Measurements from ENCODE around the gene GRIN2C.

Gene GRIN2C

DNA sequence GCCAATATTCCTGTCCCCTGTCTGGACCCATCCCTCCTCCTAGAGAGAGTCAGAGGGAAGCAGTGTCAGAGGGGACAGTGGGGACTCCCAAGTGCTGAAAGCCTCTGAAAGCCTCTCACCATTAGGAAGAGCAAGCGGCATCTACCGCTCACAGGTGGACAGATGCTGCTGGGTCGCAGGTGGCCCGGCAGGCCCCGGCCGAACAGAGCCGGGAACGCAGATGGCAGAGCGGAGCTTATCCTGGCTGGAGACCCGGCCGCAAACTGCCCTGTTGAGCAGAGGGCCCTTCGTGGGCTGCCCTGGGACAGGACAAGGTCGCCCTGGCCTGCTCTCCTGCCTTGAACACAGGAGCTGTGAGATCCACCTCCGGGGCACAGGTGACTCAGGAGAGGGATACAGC lies 60.6 kb downstream of the GRIN2C start:
- no peak for DNase-seq (ENCODE audit: low read depth in 2 of 2)

DNA sequence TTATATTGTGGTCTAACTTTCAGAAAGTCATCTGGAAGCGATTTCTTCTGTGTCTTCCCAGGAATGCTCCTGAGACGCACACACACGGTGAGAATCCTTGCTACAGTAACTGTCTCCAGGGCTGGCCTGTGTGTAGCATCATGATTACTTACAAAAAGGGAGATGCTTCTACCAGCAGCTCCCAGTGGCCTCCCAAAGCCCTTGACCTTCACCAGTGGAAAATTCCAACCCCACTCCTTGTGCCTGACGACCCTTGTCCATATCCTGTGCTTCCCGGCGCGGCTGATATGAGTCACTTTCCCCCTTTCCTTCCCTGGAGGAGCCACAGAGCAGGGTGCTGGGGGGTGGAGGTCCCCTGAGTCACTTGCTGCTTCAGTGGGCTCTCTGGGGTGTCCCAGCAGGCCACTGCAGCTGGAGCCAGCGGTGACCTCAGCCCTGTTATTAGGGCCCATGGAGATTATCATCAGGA lies 61.4 kb downstream of the GRIN2C start:
- no peak for DNase-seq (ENCODE audit: low read depth in 2 of 2)

DNA sequence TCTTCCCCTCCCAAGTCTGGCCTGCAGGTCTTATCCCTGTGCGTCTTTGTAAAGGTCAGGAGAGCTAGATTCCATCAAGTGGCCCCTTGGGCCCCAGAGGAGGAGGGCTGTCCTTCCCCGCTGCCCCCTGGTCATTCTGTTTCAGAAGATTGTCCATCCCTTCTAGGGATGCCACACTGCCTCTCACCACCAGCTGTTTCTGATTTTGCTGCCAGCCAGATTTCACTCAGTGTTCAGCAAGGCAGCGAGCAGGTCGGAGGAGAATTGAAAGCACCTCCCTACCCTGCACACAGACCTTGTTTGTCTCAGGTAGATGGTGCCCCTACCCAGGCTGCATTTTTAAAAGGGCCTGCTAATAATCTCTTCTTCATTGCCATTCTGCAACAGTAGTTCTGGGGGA lies 61.9 kb downstream of the GRIN2C start:
- no peak for DNase-seq (ENCODE audit: low read depth in 2 of 2)

DNA sequence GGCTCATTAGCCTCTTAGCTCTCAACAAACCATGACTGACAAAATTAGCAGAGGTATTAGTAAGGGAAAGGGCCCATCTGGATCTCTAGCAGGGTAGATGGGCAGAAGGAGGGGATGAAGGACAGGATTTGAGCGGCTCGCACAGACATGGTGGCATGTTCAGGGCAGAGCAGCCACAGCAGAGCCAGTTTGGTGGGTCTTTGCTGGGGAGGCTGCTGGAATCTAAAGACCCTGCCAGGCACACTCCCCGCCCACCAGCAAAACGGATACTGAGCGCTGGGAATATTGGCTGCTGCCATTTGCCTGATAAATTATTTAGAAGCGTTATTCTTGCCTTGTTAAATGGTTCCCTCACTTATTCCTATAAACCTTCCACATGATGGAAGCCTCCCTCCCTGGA lies 62.8 kb downstream of the GRIN2C start:
- DNase-seq (ENCODE audit: low read depth in 2 of 2), result no peak

DNA sequence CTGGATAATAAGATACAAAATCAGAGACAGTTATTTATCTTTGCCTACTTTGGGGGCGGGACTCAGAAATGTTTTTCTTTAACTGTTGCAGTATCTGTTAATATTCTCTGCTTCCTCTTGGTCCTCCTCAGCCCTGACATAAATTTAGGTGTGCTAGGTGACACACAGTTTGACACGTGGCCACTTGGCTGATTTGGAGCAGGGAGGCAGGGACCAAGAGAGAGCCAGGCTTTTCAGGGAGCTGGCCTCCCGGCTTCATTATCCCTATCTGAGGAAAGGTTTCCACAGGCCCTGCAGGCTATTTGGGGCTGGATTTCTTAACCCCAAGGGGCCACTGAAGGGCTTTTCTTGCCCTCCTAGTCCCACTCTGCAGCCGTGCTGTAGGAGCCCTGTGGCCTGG lies 63.5 kb downstream of the GRIN2C start:
- DNase-seq (ENCODE audit: low read depth in 2 of 2), result no peak

DNA sequence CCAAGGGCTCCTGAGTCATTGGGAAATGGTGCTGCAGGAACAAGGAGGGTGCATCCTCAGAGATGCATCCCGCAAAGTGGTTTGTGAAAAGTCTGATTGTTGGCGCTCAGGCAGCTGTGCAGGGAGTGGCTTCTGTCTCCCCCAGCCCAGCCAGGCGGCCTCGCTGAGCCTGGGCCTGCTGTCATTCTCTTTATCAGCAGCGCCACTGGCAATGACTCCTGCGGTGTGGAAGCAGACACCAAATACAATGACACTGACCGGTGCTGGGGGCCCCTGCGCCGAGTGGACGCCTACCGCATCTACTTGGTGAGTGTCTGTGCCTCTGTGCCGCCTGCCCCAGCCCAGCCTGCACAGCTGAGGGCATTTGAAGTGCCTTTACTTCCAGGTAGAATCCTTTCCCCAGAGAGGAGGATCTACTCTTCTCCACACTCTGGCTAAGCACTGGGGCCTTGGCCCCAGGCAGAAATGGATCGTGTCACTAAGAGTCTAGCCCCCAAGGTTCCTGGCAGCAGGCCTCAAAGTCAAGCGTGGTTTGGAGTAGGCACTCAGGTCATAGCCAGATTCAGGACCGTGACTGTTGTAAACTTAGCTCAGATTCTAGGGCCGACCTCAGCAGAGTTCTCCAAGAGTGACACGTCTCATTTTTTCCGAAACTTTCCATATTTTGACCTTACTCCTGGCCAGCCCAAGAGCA lies 64.2 kb downstream of the GRIN2C start:
- DNase-seq (ENCODE audit: low read depth in 2 of 2), result no peak

DNA sequence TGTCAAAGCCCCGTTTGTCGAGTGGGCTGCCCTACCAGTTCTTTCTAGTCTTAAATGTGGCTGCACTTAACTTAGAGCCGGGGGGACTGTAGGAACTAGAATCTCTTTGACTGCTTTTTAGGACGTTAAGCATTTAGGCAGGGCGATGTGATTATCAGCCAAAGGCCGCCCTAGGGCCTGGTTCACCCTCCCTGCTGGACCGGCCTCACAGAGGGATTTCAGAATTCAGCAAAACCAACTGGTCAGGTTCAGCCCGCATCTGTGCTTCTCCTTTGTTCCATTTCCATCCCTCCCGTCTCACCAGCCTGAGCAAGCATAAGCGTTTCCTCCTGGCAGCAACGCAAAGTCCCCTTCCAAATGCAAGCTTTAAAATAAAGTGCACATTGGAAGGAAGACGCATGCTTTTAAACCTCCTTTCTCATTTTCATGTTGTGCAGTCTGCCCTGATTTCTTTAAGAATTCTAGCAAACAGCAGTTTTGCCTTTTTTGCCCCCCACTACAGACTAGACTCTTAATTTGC lies 67.0 kb downstream of the GRIN2C start:
- DNase-seq (ENCODE audit: low read depth in 2 of 2), result no peak

Data from activated CD8-positive, alpha-beta memory T cell treated with anti-CD3 and anti-CD28 coated beads for 4 hours (primary cell).